H1 (cell line): ENCODE measurements around the gene MASP1. TPM values are rescaled to one million over a fixed set of nuclear protein-coding genes. Genes with fewer than 3 reads are reported as not detected.

Experiments used
- CTCF ChIA-PET: fragments of 300-600 bp; sonication (Branson Sonifier 250); formaldehyde crosslinking; loops from one replicate; lab custom pipeline; 2021; ENCODE audit not compliant: partially characterized antibody; lab: Charles Lee
- POLR2A ChIA-PET: fragments of 300-600 bp; sonication (Branson Sonifier 250); formaldehyde crosslinking; loops from one replicate; lab custom pipeline; 2021; ENCODE audit warnings: inconsistent platforms; ENCODE audit not compliant: partially characterized antibody; lab: Charles Lee
- DNase-seq, 2 experiments: peaks; one replicate each; pipeline versions ENCODE4 v3.0.0 to v3.0.0-alpha.2; 2010 to 2022; ENCODE audit warnings: low spot score in 2 of 2, low read depth in 1 of 2, mixed read lengths in 1 of 2
- FAIRE-seq: peaks from 2 replicates; lab custom pipeline; 2011; peaks lifted over from hg19 to GRCh38; lab: Jason Lieb, UNC
- H2AFZ ChIP-seq: 2 replicates; pipeline ENCODE4 v1.8.1; 2012; ENCODE audit warnings: low read length, inconsistent platforms
- H2AK5ac ChIP-seq: 2 replicates; pipeline ENCODE4 v1.6.1; 2013; ENCODE audit warnings: low read depth, low read length
- H2BK120ac ChIP-seq: replicated peaks from 2 replicates; pipeline ENCODE3; 2013; ENCODE audit warnings: low read depth, low read length, inconsistent platforms
- H2BK12ac ChIP-seq: 2 replicates; pipeline ENCODE4 v1.6.1; 2013; ENCODE audit warnings: low read depth, low read length
- H2BK15ac ChIP-seq: 2 replicates; pipeline ENCODE4 v1.6.1; 2013; ENCODE audit warnings: low read length
- H2BK20ac ChIP-seq: 2 replicates; pipeline ENCODE4 v1.6.1; 2013; ENCODE audit warnings: low read length
- H2BK5ac ChIP-seq: 2 replicates; pipeline ENCODE4 v1.6.1; 2013; ENCODE audit warnings: low read depth, low read length
- H3K14ac ChIP-seq: 2 replicates; pipeline ENCODE4 v1.6.1; 2013; ENCODE audit warnings: inconsistent platforms; ENCODE audit not compliant: insufficient read length
- H3K18ac ChIP-seq: 2 replicates; pipeline ENCODE4 v1.6.1; 2013; ENCODE audit warnings: low read length; ENCODE audit errors: extremely low read depth
- H3K23ac ChIP-seq: 2 replicates; pipeline ENCODE4 v1.6.1; 2013; ENCODE audit warnings: inconsistent platforms; ENCODE audit not compliant: insufficient read length
- H3K23me2 ChIP-seq: 2 replicates; pipeline ENCODE4 v1.6.1; 2013; ENCODE audit warnings: low read depth, low read length
- H3K27ac ChIP-seq: 2 replicates; pipeline ENCODE4 v1.6.1; 2011; ENCODE audit warnings: low read depth, low read length, inconsistent platforms
- H3K27me3 ChIP-seq, 4 experiments: replicated peaks in 1 of 4; 1 replicate in 1 of 4; 2 replicates in 3 of 4; pipeline versions ENCODE4 v1.6.1 to v1.8.1; 2011 to 2013; ENCODE audit warnings: low read length in 3 of 4, mild to moderate bottlenecking in 3 of 4, inconsistent platforms in 2 of 4, mixed read lengths in 2 of 4, moderate library complexity in 1 of 4; ENCODE audit not compliant: control insufficient read depth in 3 of 4, insufficient read depth in 3 of 4; ENCODE audit errors: extremely low read depth in 1 of 4
- H3K36me3 ChIP-seq, 4 experiments: 2 replicates each; pipeline versions ENCODE4 v1.6.1 to v1.8.1; 2011 to 2013; ENCODE audit warnings: mild to moderate bottlenecking in 4 of 4, low read length in 3 of 4, moderate library complexity in 2 of 4, control low read depth in 1 of 4, inconsistent platforms in 1 of 4; ENCODE audit not compliant: insufficient read depth in 4 of 4, control insufficient read depth in 2 of 4
- H3K4ac ChIP-seq: replicated peaks from 2 replicates; pipeline ENCODE3; 2013; ENCODE audit warnings: low read length, low read depth, mixed read lengths, inconsistent platforms; ENCODE audit not compliant: insufficient read length
- H3K4me1 ChIP-seq, 4 experiments: replicated peaks in 1 of 4; 1 replicate in 1 of 4; 2 replicates in 3 of 4; pipeline versions ENCODE4 v1.6.1 to v1.8.1; 2011 to 2013; ENCODE audit warnings: low read length in 3 of 4, inconsistent platforms in 2 of 4, mixed read lengths in 1 of 4; ENCODE audit not compliant: insufficient read depth in 4 of 4, control insufficient read depth in 3 of 4
- H3K4me2 ChIP-seq, 2 experiments: 2 replicates each; pipeline versions ENCODE4 v1.6.1 to v1.8.1; 2011 to 2013; ENCODE audit warnings: low read depth in 2 of 2, low read length in 2 of 2, control low read depth in 1 of 2, inconsistent platforms in 1 of 2, mild to moderate bottlenecking in 1 of 2; ENCODE audit not compliant: insufficient read depth in 1 of 2
- H3K4me3 ChIP-seq, 4 experiments: fragments of 200-600, 300-600 bp in 1 of 4; sonication (generic), shearing (Covaris generic), sonication (Bioruptor Twin) in 1 of 4; 2 replicates each; pipeline versions ENCODE4 v1.5.1 to v1.8.1; 2011 to 2016; ENCODE audit warnings: low read length in 4 of 4, low read depth in 3 of 4, control low read depth in 2 of 4, inconsistent platforms in 2 of 4, mild to moderate bottlenecking in 2 of 4, mixed read lengths in 1 of 4, moderate library complexity in 1 of 4; ENCODE audit not compliant: insufficient read depth in 2 of 4; ENCODE audit errors: extremely low read depth in 1 of 4
- H3K56ac ChIP-seq: replicated peaks from 2 replicates; pipeline ENCODE3; 2013; ENCODE audit warnings: low read depth, mild to moderate bottlenecking, mixed read lengths, low read length, inconsistent platforms; ENCODE audit not compliant: insufficient read length
- H3K79me1 ChIP-seq: 2 replicates; pipeline ENCODE4 v1.6.1; 2013; ENCODE audit warnings: low read depth, low read length, control low read depth
- H3K79me2 ChIP-seq, 2 experiments: 2 replicates each; pipeline versions ENCODE4 v1.6.1 to v1.8.1; 2012 to 2013; ENCODE audit warnings: low read length in 2 of 2, mild to moderate bottlenecking in 2 of 2, inconsistent platforms in 1 of 2; ENCODE audit not compliant: insufficient read depth in 2 of 2, control insufficient read depth in 1 of 2
- H3K9ac ChIP-seq, 4 experiments: replicated peaks in 1 of 4; 1 replicate in 1 of 4; 2 replicates in 3 of 4; pipeline versions ENCODE4 v1.6.1 to v1.8.1; 2011 to 2013; ENCODE audit warnings: low read depth in 3 of 4, low read length in 3 of 4, control low read depth in 2 of 4, mild to moderate bottlenecking in 2 of 4, moderate library complexity in 2 of 4, inconsistent platforms in 1 of 4; ENCODE audit errors: extremely low read depth in 1 of 4
- H3K9me3 ChIP-seq, 2 experiments: 2 replicates each; pipeline versions ENCODE4 v1.6.1 to v1.8.1; 2012 to 2013; ENCODE audit warnings: mild to moderate bottlenecking in 2 of 2, moderate library complexity in 2 of 2, control low read depth in 1 of 2, inconsistent platforms in 1 of 2, low read depth in 1 of 2, low read length in 1 of 2, mixed read lengths in 1 of 2; ENCODE audit not compliant: insufficient read depth in 2 of 2
- H4K20me1 ChIP-seq, 2 experiments: replicated peaks in 1 of 2; 2 replicates each; pipeline versions ENCODE3 to v1.8.1; 2011 to 2013; ENCODE audit warnings: inconsistent platforms in 2 of 2, low read length in 2 of 2, mild to moderate bottlenecking in 1 of 2; ENCODE audit not compliant: insufficient read depth in 2 of 2, control insufficient read depth in 1 of 2
- H4K5ac ChIP-seq: 2 replicates; pipeline ENCODE4 v1.6.1; 2013; ENCODE audit warnings: low read length, low read depth, mixed read lengths, inconsistent platforms; ENCODE audit not compliant: insufficient read length
- H4K8ac ChIP-seq: 2 replicates; pipeline ENCODE4 v1.8.0; 2013; ENCODE audit warnings: mild to moderate bottlenecking, moderate library complexity, low read length, inconsistent platforms; ENCODE audit not compliant: insufficient read depth; ENCODE audit errors: extremely low read depth
- H4K91ac ChIP-seq: replicated peaks from 2 replicates; pipeline ENCODE3; 2013; ENCODE audit warnings: low read length, mixed read lengths, inconsistent platforms; ENCODE audit not compliant: insufficient read length
- BACH1 ChIP-seq: IDR thresholded peaks from 2 replicates; pipeline ENCODE4 v1.6.1; 2012; ENCODE audit warnings: low read length, improper control_type of control experiment
- WGBS, 2 experiments: shearing (Covaris generic) in 1 of 2; methylation state at CpG; one replicate each; pipeline versions ENCODE4 v1.1.6 to v1.1.7; 2013 to 2015; ENCODE audit warnings: low lambda C conversion rate in 2 of 2, mixed read lengths in 2 of 2, inconsistent platforms in 1 of 2, low coverage in 1 of 2, missing lambda C conversion rate in 1 of 2; ENCODE audit not compliant: insufficient replicate concordance in 2 of 2, insufficient coverage in 1 of 2, insufficient read length in 1 of 2; ENCODE audit errors: extremely low coverage in 1 of 2, missing lambda C conversion rate in 1 of 2; 5-methylcytosine and 5-hydroxymethylcytosine counted together
- polyA plus RNA-seq, 7 experiments: library from polyadenylated mRNA; depleted of rRNA in 3 of 7; stranded (reverse) in 5 of 7; unstranded in 2 of 7; fragments of >200 nt in 5 of 7; fragments of 200-250 nt in 2 of 7; gene quantifications; 1 replicate in 5 of 7; 2 replicates in 1 of 7; 4 replicates in 1 of 7; pipeline versions ENCODE4 v1.2.1 to v1.2.3, GENCODE V29; 2011 to 2013; ENCODE audit warnings: missing spikeins in 2 of 7, mixed read lengths in 2 of 7
- total RNA-seq: library from RNA; stranded (reverse); fragmentation: NEBNext Ultra II Directional; extraction: Animal tissue kit (Norgen Biotek cat#: 25700); gene quantifications from 2 replicates; pipeline ENCODE4 v1.2.1, GENCODE V29; 2021

Gene MASP1
- total and polyA plus RNA-seq, 2 of the 8 experiments (the other 6 are each of a cell fraction or from before 2014, with no cell fraction given): 2.7 to 3.5 TPM

DNA sequence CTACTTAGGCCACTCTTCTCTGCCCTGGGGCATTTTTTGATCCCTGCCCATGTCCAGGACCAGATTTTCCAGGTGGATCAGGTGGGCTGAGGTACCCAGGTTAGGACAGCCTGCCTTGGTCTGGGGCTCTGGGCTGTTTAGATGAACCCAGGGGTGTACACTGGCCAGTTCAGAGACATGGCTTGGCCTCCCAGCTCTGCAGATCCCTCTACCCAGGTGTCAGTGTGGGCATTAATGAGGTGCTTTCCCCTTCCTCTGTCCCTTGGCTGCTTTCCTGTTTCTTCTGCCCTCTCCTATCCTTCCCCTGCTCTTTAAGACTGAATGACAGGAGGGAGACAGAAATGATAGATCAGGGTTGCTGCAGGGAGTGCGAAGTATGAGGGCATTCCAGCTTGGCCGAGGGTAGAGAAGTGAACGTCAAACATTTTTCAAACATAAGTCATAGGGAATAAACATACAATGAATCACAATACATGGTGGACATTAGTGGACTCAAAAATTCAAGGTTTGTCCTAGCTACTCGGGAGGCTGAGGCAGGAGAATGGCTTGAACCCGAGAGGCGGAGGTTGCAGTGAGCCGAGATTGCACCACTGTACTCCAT is 63.8 kb downstream of the MASP1 start:
- Histone ChIP-seq H3K23me2 (no peaks in the 10 kb centered on the region), H3K9me3 (no peaks in the 10 kb centered on the region), H3K36me3 (no peaks in the 10 kb centered on the region), H3K79me1 (no peaks in the 10 kb centered on the region), H2AFZ (no peak overlapping the region), H2BK20ac (no peak overlapping the region), H3K27me3 (no peaks in the 10 kb centered on the region), H2BK15ac (peak overlapping the region; percentile 8; the same call in 1 of the 2 replicates), H3K4me2 (no peak overlapping the region), H4K20me1 (no peaks in the 10 kb centered on the region), H4K91ac (no peak overlapping the region), H4K8ac (no peak overlapping the region), H3K14ac (no peak overlapping the region), H3K18ac (no peak overlapping the region), H3K9ac (no peak overlapping the region), H3K4me1 (no peaks in the 10 kb centered on the region), H3K56ac (no peak overlapping the region), H3K27ac (no peak overlapping the region), H3K79me2 (no peaks in the 10 kb centered on the region), H2BK12ac (no peak overlapping the region), H3K4me3 (no peak overlapping the region), H2BK120ac (no peak overlapping the region), H3K4ac (no peak overlapping the region), H3K23ac (no peak overlapping the region), H2AK5ac (no peak overlapping the region), H4K5ac (no peak overlapping the region), H2BK5ac (no peak overlapping the region)
- ChIA-PET CTCF (interaction anchor here (0.6 to 15.7 kb wide), 7 partner anchors 8 to 452 kb away, joined by 3 to 236 read pairs (median 5); no protein-coding TSS in a partner anchor), POLR2A (interaction anchor here (1.3 to 1.5 kb wide), 2 partner anchors 16 to 45 kb away, joined by 3 read pairs; no protein-coding TSS in a partner anchor)
- 84% methylated on average over 7 of the region's 7 CpGs; no CpG with 5 or more reads in 1 of the 2 experiments for WGBS, 2 experiments
- FAIRE-seq (no peak), DNase-seq (no peak)
- TF ChIP-seq BACH1: no peak
